ENCODE data around the gene DVL1.
"Not testable (repeated sequence)": the region's sequence is repeated elsewhere in the genome, so short reads cannot be mapped to it uniquely, and the experiment has no call there.

DVL1 gene

GRCh38 chr1:1324524-1325287 lies 24.5 kb downstream of the DVL1 start, which contains the start of the genes CPTP and INTS11:
Gene CPTP, plus strand, starts transcription at chr1:1324802. Its CDS starts 2,109 bp downstream, at chr1:1326911.
Gene INTS11, minus strand, starts transcription at chr1:1324660. Its CDS starts 52 bp downstream, at chr1:1324608.
- peak; percentile 93 for DNase-seq (ENCODE audit: low read depth)

- no peak for DNase-seq (ENCODE audit: low read depth)
These were observed 25.1 kb downstream of the DVL1 start for GRCh38 chr1:1324084-1324523.

GRCh38 chr1:1322952-1323351 lies 26.3 kb downstream of the DVL1 start:
- DNase-seq (ENCODE audit: low read depth) = no peak

GRCh38 chr1:1322418-1322817 lies 26.8 kb downstream of the DVL1 start:
- no peak for DNase-seq (ENCODE audit: low read depth)

DNA sequence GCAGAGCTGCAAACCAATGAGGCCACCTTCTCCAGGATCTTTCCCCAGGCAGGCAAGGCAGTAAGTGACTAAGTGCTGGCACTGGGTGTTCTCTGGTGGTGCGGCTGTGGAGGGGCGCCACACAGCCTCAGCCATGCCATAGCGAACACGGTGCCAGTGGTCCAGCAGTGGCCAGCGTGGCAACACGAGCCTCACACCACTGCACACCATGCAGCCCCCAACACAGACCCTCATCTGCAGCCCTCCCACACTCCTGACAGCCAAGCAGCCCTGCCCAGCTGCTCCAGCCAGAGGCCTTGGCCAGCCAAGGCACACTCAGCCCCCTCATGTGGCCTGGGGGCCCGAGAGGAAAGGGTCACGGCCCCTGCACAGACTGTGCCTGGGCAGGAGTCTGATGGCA lies 27.7 kb downstream of the DVL1 start:
- no peak for DNase-seq (ENCODE audit: low read depth)

- DNase-seq (ENCODE audit: low read depth) = no peak
These were observed 28.4 kb downstream of the DVL1 start for GRCh38 chr1:1320666-1321448.

DNA sequence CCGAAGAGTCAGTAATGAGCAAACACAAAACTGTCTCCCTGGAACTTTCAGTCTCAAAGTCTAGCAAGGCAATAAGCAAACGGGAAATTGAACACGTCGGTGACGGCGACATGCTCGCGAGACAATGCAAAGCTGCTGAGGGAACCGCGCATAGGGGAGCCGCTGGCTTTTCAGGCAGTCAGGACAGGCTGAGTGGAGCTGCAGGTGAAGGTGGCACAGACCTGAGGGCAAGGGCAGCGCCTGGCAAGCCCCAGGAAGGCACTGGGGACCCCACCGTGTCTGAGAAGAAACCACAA lies 29.6 kb downstream of the DVL1 start:
- no peak for DNase-seq (ENCODE audit: low read depth)

GRCh38 chr1:1318777-1319645 lies 30.2 kb downstream of the DVL1 start:
- no peak for DNase-seq (ENCODE audit: low read depth)

- DNase-seq (ENCODE audit: low read depth) = no peak
These were observed 31.0 kb downstream of the DVL1 start for GRCh38 chr1:1318131-1318652.

GRCh38 chr1:1317420-1317819 lies 31.8 kb downstream of the DVL1 start:
- no peak for DNase-seq (ENCODE audit: low read depth)

GRCh38 chr1:1316199-1316598 lies 33.0 kb downstream of the DVL1 start:
- DNase-seq (ENCODE audit: low read depth) = not testable (repeated sequence)

DNA sequence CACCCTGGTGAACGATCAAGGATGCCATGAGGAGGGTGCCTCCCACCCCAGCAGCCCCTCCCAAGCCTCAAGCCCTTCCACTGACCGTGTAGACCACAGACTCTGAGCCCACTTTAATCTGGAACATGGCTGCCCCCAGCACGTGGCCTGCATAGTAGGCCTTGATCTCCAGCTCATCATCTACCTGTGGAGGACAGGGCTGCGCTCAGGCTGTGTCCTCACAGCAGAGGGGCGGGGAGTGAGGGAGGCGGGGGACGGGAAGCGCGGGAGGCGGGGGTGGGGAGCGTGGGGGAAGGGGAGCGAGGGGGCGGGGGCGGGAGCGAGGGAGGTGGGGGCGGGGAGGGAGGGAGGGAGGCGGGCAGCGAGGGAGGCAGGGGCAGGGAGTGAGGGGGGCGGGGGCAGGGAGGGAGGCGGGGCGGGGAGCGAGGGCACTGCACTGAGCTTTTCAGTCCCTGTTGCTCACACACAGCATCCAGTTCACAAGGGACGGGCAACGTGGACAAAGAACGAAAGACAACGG lies 33.7 kb downstream of the DVL1 start:
- DNase-seq (ENCODE audit: low read depth) = no peak

DNA sequence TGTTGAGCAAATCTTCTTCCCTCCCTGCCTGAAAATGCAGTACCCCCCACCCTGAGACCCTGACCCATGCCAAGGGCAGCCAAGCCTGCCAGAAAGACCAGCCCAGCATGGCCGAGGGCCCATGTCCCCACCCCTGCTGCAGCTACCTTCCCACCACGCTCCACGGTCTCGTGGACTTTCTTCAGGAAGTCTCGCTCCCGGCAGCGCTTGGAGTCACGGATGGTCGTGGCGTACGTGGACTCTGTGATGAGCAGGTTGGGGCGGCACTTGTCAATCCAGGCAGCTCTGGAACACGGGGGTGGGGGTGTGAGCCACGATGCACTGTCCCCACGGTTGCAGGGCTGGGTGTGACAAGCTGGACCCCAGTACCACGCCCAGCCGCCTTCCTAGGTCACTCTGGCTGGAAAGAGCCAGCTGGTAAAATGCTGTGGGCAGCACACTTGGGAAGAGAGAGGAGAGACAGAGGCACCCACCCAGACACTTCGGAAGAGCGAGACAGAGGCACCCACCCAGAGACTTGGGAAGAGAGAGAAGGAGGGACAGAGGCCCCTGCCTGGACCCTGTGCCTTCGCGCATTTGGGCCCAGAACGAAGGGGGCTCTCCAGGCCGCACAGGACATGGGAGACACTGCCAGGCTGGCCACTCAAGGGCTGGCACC lies 34.4 kb downstream of the DVL1 start:
- no peak for DNase-seq (ENCODE audit: low read depth)

GRCh38 chr1:1314237-1314586 lies 35.0 kb downstream of the DVL1 start:
- no peak for DNase-seq (ENCODE audit: low read depth)

DNA sequence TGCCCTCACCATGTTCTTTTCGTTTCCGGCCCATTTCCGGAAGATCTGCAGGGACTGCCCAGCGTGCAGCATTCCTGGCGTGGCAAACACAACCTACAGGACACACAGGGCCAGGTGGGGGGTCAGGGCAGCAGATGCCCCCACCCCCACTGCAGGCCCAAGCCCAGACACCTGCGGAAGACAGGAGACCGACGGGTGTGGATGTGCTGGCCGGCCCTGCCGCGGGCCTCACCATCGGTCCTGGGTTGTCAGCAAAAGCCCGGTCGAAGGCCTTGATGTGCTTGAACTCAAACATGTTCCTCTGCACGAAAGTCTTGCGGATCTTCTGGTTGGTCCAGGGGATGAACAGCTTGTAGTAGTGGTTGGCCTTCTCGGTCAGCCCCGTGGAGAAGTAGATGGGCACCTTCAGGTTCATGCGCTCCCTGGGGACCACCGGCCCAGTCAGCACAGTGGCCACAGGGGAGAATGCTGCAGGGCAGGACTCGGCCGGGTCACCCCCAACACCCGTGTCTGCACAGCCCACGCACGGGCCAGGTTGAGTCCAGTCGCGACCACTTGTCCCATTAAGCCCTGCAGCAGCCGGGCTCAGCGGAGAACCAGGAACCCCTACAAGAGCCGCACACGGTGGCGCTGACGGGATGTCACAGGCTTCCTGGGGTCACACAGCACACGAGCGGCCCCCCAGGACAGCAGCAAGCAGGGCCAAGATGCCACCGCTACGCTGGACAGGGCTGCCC lies 35.5 kb downstream of the DVL1 start:
- no peak for DNase-seq (ENCODE audit: low read depth)

GRCh38 chr1:1312450-1313314 lies 36.5 kb downstream of the DVL1 start:
- no peak for DNase-seq (ENCODE audit: low read depth)

- no peak for DNase-seq (ENCODE audit: low read depth)
These were observed 37.8 kb downstream of the DVL1 start for GRCh38 chr1:1311107-1312104.

DNA sequence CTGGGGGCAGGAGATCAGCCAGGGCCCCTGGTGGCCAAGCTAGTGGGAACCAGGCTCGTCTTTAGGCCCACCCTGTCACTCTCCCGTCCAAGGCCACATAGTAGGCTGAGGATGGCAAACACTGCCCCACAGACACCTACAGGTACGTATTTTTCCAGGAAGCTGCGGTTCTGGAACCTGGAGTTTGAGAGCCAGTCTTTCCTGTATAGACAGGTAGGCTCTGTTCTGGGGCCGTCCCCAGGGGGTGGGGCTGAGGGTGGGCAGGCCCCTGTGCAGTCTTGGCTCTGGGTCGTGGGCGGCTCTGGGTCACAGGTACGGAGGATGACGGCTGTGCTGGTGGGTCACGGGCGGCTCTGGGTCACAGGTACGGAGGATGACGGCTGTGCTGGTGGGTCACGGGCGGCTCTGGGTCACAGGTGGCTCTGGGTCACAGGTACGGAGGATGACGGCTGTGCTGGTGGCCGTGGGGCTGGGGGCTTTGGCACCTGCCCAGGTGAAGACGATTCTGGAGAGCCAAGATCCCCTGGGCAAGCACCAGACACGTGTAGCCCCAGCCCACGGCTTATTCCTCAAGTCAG lies 38.7 kb downstream of the DVL1 start:
- no peak for DNase-seq (ENCODE audit: low read depth)
